Fibroblast of the aortic adventitia (primary cell): ENCODE measurements around the gene SIGLEC9. TPM values are rescaled to one million over a fixed set of nuclear protein-coding genes. Genes with fewer than 3 reads are reported as not detected.

Experiments used
- DNase-seq: peaks from one replicate; pipeline ENCODE4 v3.0.0-alpha.2; 2010; ENCODE audit warnings: low read depth
- H3K4me3 ChIP-seq: 2 replicates; pipeline ENCODE4 v1.5.1; 2011; ENCODE audit warnings: low read depth, mild to moderate bottlenecking, control low read depth, low read length, moderate library complexity
- total RNA-seq: library from RNA; depleted of rRNA; stranded (reverse); fragments of >200 nt; gene quantifications from 2 replicates; pipeline ENCODE4 v1.2.3, GENCODE V29; 2012; ENCODE audit warnings: low replicate concordance
- TF ChIP-seq, protein P1 (sequence below): IDR thresholded peaks from 2 replicates; pipeline ENCODE4 v1.5.1; 2011; ENCODE audit warnings: mild to moderate bottlenecking, low read length, control low read depth, inconsistent platforms; ENCODE audit not compliant: insufficient read depth

The SIGLEC9 gene
- total RNA-seq, 1 donor, result 0.09 TPM

- no peak overlapping the region for H3K4me3 ChIP-seq
- TF ChIP-seq, protein P1, sequence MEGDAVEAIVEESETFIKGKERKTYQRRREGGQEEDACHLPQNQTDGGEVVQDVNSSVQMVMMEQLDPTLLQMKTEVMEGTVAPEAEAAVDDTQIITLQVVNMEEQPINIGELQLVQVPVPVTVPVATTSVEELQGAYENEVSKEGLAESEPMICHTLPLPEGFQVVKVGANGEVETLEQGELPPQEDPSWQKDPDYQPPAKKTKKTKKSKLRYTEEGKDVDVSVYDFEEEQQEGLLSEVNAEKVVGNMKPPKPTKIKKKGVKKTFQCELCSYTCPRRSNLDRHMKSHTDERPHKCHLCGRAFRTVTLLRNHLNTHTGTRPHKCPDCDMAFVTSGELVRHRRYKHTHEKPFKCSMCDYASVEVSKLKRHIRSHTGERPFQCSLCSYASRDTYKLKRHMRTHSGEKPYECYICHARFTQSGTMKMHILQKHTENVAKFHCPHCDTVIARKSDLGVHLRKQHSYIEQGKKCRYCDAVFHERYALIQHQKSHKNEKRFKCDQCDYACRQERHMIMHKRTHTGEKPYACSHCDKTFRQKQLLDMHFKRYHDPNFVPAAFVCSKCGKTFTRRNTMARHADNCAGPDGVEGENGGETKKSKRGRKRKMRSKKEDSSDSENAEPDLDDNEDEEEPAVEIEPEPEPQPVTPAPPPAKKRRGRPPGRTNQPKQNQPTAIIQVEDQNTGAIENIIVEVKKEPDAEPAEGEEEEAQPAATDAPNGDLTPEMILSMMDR, result no peak
- DNase-seq, result no peak
These were observed 47.5 kb downstream of the SIGLEC9 start for GRCh38 chr19:51172223-51172622.

DNA sequence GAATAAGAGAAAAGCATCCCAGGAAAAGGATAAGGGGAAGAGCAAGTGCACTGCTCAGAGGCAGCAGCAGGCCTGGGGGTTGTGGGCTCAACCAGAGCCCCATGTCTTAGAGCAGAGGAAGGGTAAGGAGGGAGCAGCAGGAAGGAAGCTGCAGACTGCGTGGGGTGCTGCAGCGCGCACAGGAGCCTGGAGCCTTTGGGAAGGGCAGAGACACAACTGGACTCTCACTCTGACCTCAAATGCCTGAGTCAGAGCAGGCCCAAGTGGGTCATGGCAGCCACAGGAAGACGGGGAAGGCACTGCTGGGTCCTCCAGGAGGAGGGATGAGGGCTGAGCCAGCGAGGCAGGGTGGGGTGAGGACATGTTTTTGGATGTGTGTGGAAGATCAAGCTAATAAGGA is 49.0 kb downstream of the SIGLEC9 start:
- no peak for DNase-seq
- TF ChIP-seq, protein P1, result no peak
- no peak overlapping the region for H3K4me3 ChIP-seq

GRCh38 chr19:51179256-51179655 is 54.5 kb downstream of the SIGLEC9 start:
- TF ChIP-seq, protein P1, result no peak
- no peak overlapping the region for H3K4me3 ChIP-seq
- no peak for DNase-seq

Other genes starting within 250 kb of the SIGLEC9 start
- not detected in 2 replicates for gene KLK4, start 213.5 kb upstream of the SIGLEC9 start, total RNA-seq
- 0.99 TPM in 1 of 2 replicates, not detected in the other for gene KLK5, start 171.9 kb upstream of the SIGLEC9 start, total RNA-seq
- not detected in 2 replicates for gene KLK6, start 155.3 kb upstream of the SIGLEC9 start, total RNA-seq
- 0.18 TPM in 1 of 2 replicates, not detected in the other for gene KLK7, start 141.0 kb upstream of the SIGLEC9 start, total RNA-seq
- not detected in 2 replicates for gene KLK8, start 123.3 kb upstream of the SIGLEC9 start, total RNA-seq
- 0.27 TPM in 1 of 2 replicates, not detected in the other for gene KLK10, start 105.2 kb upstream of the SIGLEC9 start, total RNA-seq
- gene KLK11, start 98.3 kb upstream of the SIGLEC9 start, total RNA-seq, result not detected in 2 replicates
- gene KLK12, start 89.9 kb upstream of the SIGLEC9 start, total RNA-seq, result not detected in 2 replicates
- not detected in 2 replicates for gene KLK13, start 59.8 kb upstream of the SIGLEC9 start, total RNA-seq
- gene KLK14, start 42.0 kb upstream of the SIGLEC9 start, total RNA-seq, result not detected in 2 replicates
- 3.2 and 6.4 TPM in 2 replicates for gene CTU1, start 16.5 kb upstream of the SIGLEC9 start, total RNA-seq
- gene SIGLEC7, start 17.4 kb downstream of the SIGLEC9 start, total RNA-seq, result 0.41 TPM in 1 of 2 replicates, not detected in the other
- gene CD33, start 100.2 kb downstream of the SIGLEC9 start, total RNA-seq, result not detected in 2 replicates
- not detected in 2 replicates for gene SIGLECL1, start 126.2 kb downstream of the SIGLEC9 start, total RNA-seq
- gene IGLON5, start 186.7 kb downstream of the SIGLEC9 start, total RNA-seq, result not detected in 2 replicates
- 0.27 TPM in 1 of 2 replicates, not detected in the other for gene VSIG10L, start 217.2 kb downstream of the SIGLEC9 start, total RNA-seq
- gene ETFB, start 241.5 kb downstream of the SIGLEC9 start, total RNA-seq, result 66.8 and 104 TPM in 2 replicates
- 0.36 TPM in 1 of 2 replicates, not detected in the other for gene CLDND2, start 244.1 kb downstream of the SIGLEC9 start, total RNA-seq
- gene NKG7, start 247.7 kb downstream of the SIGLEC9 start, total RNA-seq, result not detected in 2 replicates